Thyroid gland (tissue), 4 donors: ENCODE data around the gene GGT1. TPM values are rescaled to one million over a fixed set of nuclear protein-coding genes. Genes with fewer than 3 reads are reported as not detected.
"Not testable (repeated sequence)": the region's sequence is repeated elsewhere in the genome, so short reads cannot be mapped to it uniquely, and the experiment has no call there.

ENCODE experiments used
- DNase-seq, 2 donors: peaks; one replicate each; pipeline ENCODE4 v3.0.0-alpha.2; 2019
- H3K27ac ChIP-seq, 3 donors: fragments of 200-600 bp; sonication (generic); 1 replicate in 2 of 3; 2 replicates in 1 of 3; pipeline ENCODE4 v1.5.1; 2016 to 2019; ENCODE audit warnings: mild to moderate bottlenecking in 1 of 3, moderate library complexity in 1 of 3
- H3K27me3 ChIP-seq: fragments of 200-600 bp; sonication (generic); one replicate; pipeline ENCODE4 v1.5.1; 2019
- H3K36me3 ChIP-seq, 2 donors: fragments of 200-600 bp; sonication (generic); one replicate each; pipeline ENCODE4 v1.5.1; 2016 to 2019
- H3K4me1 ChIP-seq, 2 donors: fragments of 200-600 bp; sonication (generic); one replicate each; pipeline ENCODE4 v1.5.1; 2017 to 2019
- H3K4me3 ChIP-seq, 3 donors: fragments of 200-600 bp; sonication (generic); replicated peaks in 1 of 3; 1 replicate in 2 of 3; 2 replicates in 1 of 3; pipeline ENCODE4 v1.5.1; 2016; ENCODE audit warnings: mild to moderate bottlenecking in 1 of 3
- H3K9me3 ChIP-seq: fragments of 200-600 bp; sonication (generic); one replicate; pipeline ENCODE4 v1.5.1; 2017
- CTCF ChIP-seq, 6 experiments: fragments of 200-600 bp in 3 of 6; fragments of 450-650 bp in 3 of 6; sonication (generic) in 3 of 6; IDR thresholded peaks; one replicate each; pipeline ENCODE4 v1.5.1; 2016 to 2019; ENCODE audit warnings: antibody characterized with exemption in 6 of 6, mild to moderate bottlenecking in 2 of 6, inconsistent platforms in 1 of 6, moderate library complexity in 1 of 6
- POLR2A ChIP-seq, 2 donors: fragments of 450-650 bp; IDR thresholded peaks; one replicate each; pipeline ENCODE4 v1.6.1; 2017; ENCODE audit warnings: antibody characterized with exemption in 2 of 2, mild to moderate bottlenecking in 2 of 2, moderate library complexity in 1 of 2
- WGBS, 2 donors: methylation state at CpG; one replicate each; pipeline ENCODE4 v1.1.5; 2017; 5-methylcytosine and 5-hydroxymethylcytosine counted together
- intact Hi-C: fragments of 100-400 bp; cut with DNase I; formaldehyde crosslinking; loops from one replicate; pipeline ENCODE4 v1.15.1; 2023
- total RNA-seq, 4 donors: library from RNA; depleted of rRNA; stranded (reverse); fragments of >200 nt; gene quantifications; one replicate each; pipeline ENCODE4 v1.2.3, GENCODE V29; 2016

The GGT1 gene
- total RNA-seq, 4 donors from 2014 or later, result 15.5 to 20.7 (median 18.2) TPM

GRCh38 chr22:24627911-24628310, 24.9 kb downstream of the GGT1 start:
- H3K27ac ChIP-seq, H3K4me3 ChIP-seq, H3K36me3 ChIP-seq, H3K27me3 ChIP-seq, DNase-seq, H3K9me3 ChIP-seq, intact Hi-C loops: not testable (repeated sequence)
- WGBS, 2 donors, result 83% methylated on average over 1 of the region's 16 CpGs; no CpG with 5 or more reads in 1 of the 2 donors
- H3K4me1 ChIP-seq, result peaks cover 9 to 17% of the 10 kb centered on the region in 2 donors

GRCh38 chr22:24629069-24629468, 26.1 kb downstream of the GGT1 start:
- peaks cover 14 to 26% of the 10 kb centered on the region in 2 donors for H3K4me1 ChIP-seq
- TF ChIP-seq CTCF (IDR thresholded peaks at IDR 0.05), result peak in 4 of 6 experiments; percentile 22 to 52 (median 40)
- H3K27me3 ChIP-seq, H3K27ac ChIP-seq, H3K9me3 ChIP-seq, H3K36me3 ChIP-seq, intact Hi-C loops, H3K4me3 ChIP-seq: not testable (repeated sequence)
- WGBS, 2 donors, result 53 to 73% methylated on average over 3 to 7 of the region's 11 CpGs
- DNase-seq, result peak in 1 of 2 donors; percentile 18

GRCh38 chr22:24630812-24631427, 27.9 kb downstream of the GGT1 start:
- DNase-seq, H3K4me3 ChIP-seq, H3K36me3 ChIP-seq, intact Hi-C loops, H3K27me3 ChIP-seq, H3K9me3 ChIP-seq: not testable (repeated sequence)
- 45 to 55% methylated on average over 7 of the region's 7 CpGs for WGBS, 2 donors
- peak overlapping the region; percentile 45 to 69 (median 60) for H3K27ac ChIP-seq
- peaks cover 14 to 26% of the 10 kb centered on the region in 2 donors for H3K4me1 ChIP-seq

GRCh38 chr22:24631430-24632122, 28.6 kb downstream of the GGT1 start:
- Histone ChIP-seq H3K4me1 (peaks cover 14 to 26% of the 10 kb centered on the region in 2 donors), H3K27ac (peak overlapping the region; percentile 45 to 69 (median 60))
- DNase-seq, result peak; percentile 63 to 83
- WGBS, 2 donors, result 23 to 34% methylated on average over 4 to 10 of the region's 16 CpGs
- intact Hi-C loops, H3K9me3 ChIP-seq, H3K36me3 ChIP-seq, H3K4me3 ChIP-seq, H3K27me3 ChIP-seq: not testable (repeated sequence)

GRCh38 chr22:24632642-24633041, 29.6 kb downstream of the GGT1 start:
- not testable (repeated sequence) for H3K4me3 ChIP-seq
- WGBS, 2 donors, result no CpG with 5 or more reads among the region's 13 CpGs

GRCh38 chr22:24633231-24634023, 30.4 kb downstream of the GGT1 start:
- intact Hi-C loops, H3K27me3 ChIP-seq, H3K9me3 ChIP-seq, H3K36me3 ChIP-seq, H3K4me3 ChIP-seq: not testable (repeated sequence)
- H3K4me1 ChIP-seq, result peaks cover 14 to 26% of the 10 kb centered on the region in 2 donors
- peak; percentile 16 to 46 for DNase-seq
- H3K27ac ChIP-seq, result peak overlapping the region in 1 of 3 donors; percentile 26
- WGBS, 2 donors, result 40 to 42% methylated on average over 13 to 16 of the region's 16 CpGs

More at GRCh38 chr22:24632642-24633041, 29.6 kb downstream of the GGT1 start:
- peak in 1 of 2 donors; percentile 30 for TF ChIP-seq POLR2A (IDR thresholded peaks at IDR 0.05)
- DNase-seq, result peak; percentile 46 to 53
- Histone ChIP-seq H3K4me1 (peaks cover 14 to 26% of the 10 kb centered on the region in 2 donors), H3K27ac (peak overlapping the region in 1 of 3 donors; percentile 36)
- intact Hi-C loops, H3K9me3 ChIP-seq, H3K27me3 ChIP-seq, H3K36me3 ChIP-seq: not testable (repeated sequence)

GRCh38 chr22:24634776-24635389, 31.9 kb downstream of the GGT1 start:
- intact Hi-C loops, H3K27ac ChIP-seq, H3K36me3 ChIP-seq, H3K9me3 ChIP-seq, DNase-seq, H3K4me3 ChIP-seq, H3K27me3 ChIP-seq: not testable (repeated sequence)
- 38 to 44% methylated on average over 6 to 9 of the region's 10 CpGs for WGBS, 2 donors
- peaks cover 14 to 26% of the 10 kb centered on the region in 2 donors for H3K4me1 ChIP-seq

- H3K9me3 ChIP-seq, H3K4me3 ChIP-seq, H3K36me3 ChIP-seq, H3K27ac ChIP-seq, DNase-seq, intact Hi-C loops, H3K27me3 ChIP-seq: not testable (repeated sequence)
- 88 to 97% methylated on average over 3 of the region's 3 CpGs for WGBS, 2 donors
- H3K4me1 ChIP-seq, result peaks cover 10 to 22% of the 10 kb centered on the region in 2 donors
Measured at GRCh38 chr22:24636513-24636912, 33.5 kb downstream of the GGT1 start.

GRCh38 chr22:24642307-24642706, 39.3 kb downstream of the GGT1 start:
- H3K27me3 ChIP-seq, H3K4me3 ChIP-seq, H3K9me3 ChIP-seq, H3K36me3 ChIP-seq, H3K27ac ChIP-seq, intact Hi-C loops, DNase-seq: not testable (repeated sequence)
- peaks cover 0 to 11% of the 10 kb centered on the region in 2 donors for H3K4me1 ChIP-seq
- 80 to 91% methylated on average over 1 of the region's 1 CpG for WGBS, 2 donors

GRCh38 chr22:24644409-24644808, 41.4 kb downstream of the GGT1 start:
- H3K27ac ChIP-seq, DNase-seq, H3K27me3 ChIP-seq, H3K9me3 ChIP-seq, H3K36me3 ChIP-seq, H3K4me3 ChIP-seq, intact Hi-C loops: not testable (repeated sequence)
- H3K4me1 ChIP-seq, result peaks cover 0 to 11% of the 10 kb centered on the region in 2 donors
- WGBS, 2 donors, result 70% methylated on average over 4 of the region's 11 CpGs; no CpG with 5 or more reads in 1 of the 2 donors
